Measurements from ENCODE around the gene TMEM239. TPM values are rescaled to one million over a fixed set of nuclear protein-coding genes. Genes with fewer than 3 reads are reported as not detected.

TMEM239 gene
- total RNA-seq, 1 donor from 2014 or later: not detected

DNA sequence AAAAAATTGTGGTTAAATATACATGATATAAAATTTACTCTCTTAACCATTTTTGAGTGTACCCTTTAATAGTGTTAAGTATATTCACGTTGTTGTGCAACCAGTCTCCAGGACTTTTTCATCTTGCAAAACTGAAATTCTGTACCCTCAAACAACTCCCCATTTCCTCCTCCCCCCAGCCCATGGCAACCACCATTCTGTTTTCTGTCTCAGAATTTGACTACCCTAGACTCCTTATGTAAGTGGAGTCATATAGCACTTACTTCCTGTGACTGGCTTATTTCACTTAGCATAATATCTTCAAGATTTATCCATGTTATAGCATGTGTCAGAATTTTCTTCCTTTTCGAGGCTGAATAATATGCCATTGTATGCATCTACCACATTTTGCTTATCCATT, 29.4 kb downstream of the TMEM239 start:
- no peak for DNase-seq (ENCODE audit: low read depth)

DNA sequence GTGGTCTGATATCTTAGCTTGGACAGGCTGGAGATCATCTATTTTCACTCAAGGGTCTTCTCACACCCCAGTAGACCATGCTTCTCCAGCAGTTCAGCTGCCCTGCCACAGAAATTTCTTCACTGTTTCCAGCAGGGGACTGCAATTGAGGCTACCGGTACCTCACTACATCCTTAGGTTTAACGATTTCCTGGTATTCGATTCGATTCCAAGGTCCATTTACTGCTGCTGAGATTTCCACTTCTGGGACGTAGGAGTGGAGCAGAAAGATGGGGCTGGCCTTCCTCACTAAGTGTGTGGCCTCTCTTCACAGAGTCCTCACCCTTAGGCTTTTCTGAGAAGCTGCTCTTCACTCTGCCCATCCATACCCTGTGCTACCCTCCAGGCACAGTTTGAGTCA, 30.5 kb downstream of the TMEM239 start:
- no peak overlapping the region for H3K27ac Mint-ChIP-seq (ENCODE audit: unreplicated experiment)

More for the DNA sequence above, 29.4 kb downstream of the TMEM239 start:
- Histone ChIP-seq H2AFZ (ENCODE audit: low read depth, low read length) (no peak overlapping the region), H3K27ac (ENCODE audit: low read depth, low read length) (no peak overlapping the region), H3K4me2 (ENCODE audit: low read length) (no peak overlapping the region), H3K36me3 (ENCODE audit: insufficient read depth, low read length) (no peaks in the 10 kb centered on the region), H3K4me3 (ENCODE audit: insufficient read depth, low read depth, low read length) (no peak overlapping the region), H3K4me1 (ENCODE audit: insufficient read depth, low read length) (no peaks in the 10 kb centered on the region), H3K9me3 (ENCODE audit: insufficient read depth, low read depth, low read length) (no peaks in the 10 kb centered on the region), H4K20me1 (ENCODE audit: insufficient read depth, low read length) (peaks cover 10% of the 10 kb centered on the region), H3K9ac (ENCODE audit: low read length) (no peak overlapping the region), H3K27me3 (ENCODE audit: insufficient read depth, low read length) (no peaks in the 10 kb centered on the region), H3K79me2 (ENCODE audit: insufficient read depth, low read length) (peaks cover 7% of the 10 kb centered on the region)
- FAIRE-seq: no peak
- Mint-ChIP-seq H3K27ac (ENCODE audit: unreplicated experiment) (no peak overlapping the region), H3K27me3 (ENCODE audit: low read depth, unreplicated experiment) (no peaks in the 10 kb centered on the region), H3K4me1 (ENCODE audit: low read depth, unreplicated experiment) (no peaks in the 10 kb centered on the region), H3K36me3 (ENCODE audit: low read depth, unreplicated experiment) (no peaks in the 10 kb centered on the region), H3K9me3 (ENCODE audit: unreplicated experiment) (no peaks in the 10 kb centered on the region), H3K4me3 (ENCODE audit: unreplicated experiment) (no peak overlapping the region)
- TF ChIP-seq EZH2 (IDR thresholded peaks at IDR 0.05; ENCODE audit: insufficient read depth, low read length): no peak
- TF ChIP-seq, protein P1, sequence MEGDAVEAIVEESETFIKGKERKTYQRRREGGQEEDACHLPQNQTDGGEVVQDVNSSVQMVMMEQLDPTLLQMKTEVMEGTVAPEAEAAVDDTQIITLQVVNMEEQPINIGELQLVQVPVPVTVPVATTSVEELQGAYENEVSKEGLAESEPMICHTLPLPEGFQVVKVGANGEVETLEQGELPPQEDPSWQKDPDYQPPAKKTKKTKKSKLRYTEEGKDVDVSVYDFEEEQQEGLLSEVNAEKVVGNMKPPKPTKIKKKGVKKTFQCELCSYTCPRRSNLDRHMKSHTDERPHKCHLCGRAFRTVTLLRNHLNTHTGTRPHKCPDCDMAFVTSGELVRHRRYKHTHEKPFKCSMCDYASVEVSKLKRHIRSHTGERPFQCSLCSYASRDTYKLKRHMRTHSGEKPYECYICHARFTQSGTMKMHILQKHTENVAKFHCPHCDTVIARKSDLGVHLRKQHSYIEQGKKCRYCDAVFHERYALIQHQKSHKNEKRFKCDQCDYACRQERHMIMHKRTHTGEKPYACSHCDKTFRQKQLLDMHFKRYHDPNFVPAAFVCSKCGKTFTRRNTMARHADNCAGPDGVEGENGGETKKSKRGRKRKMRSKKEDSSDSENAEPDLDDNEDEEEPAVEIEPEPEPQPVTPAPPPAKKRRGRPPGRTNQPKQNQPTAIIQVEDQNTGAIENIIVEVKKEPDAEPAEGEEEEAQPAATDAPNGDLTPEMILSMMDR (IDR thresholded peaks at IDR 0.05; ENCODE audit: insufficient read depth, low read depth, low read length): no peak

DNA sequence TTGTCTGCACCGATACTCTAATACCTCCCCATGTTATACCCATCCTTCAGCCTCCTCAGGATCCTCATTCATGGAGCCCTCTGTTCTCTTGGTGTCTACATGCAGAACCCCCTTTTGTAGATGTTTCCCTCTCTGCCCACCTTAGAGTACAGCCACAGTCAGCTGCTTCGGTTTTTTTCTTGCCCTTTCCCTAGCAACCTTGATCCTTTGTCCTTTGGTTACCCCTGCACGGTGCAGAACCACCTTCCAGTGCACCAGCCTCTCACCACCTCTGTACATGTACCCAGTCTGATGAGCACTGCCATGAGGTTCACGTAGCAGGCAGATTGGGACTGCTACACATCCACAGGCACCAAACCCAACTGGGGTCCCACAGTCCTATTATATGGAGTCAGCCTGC, 31.6 kb downstream of the TMEM239 start:
- Mint-ChIP-seq H3K4me3 (ENCODE audit: unreplicated experiment) (no peak overlapping the region), H3K9me3 (ENCODE audit: unreplicated experiment) (no peaks in the 10 kb centered on the region), H3K36me3 (ENCODE audit: low read depth, unreplicated experiment) (peaks cover 2% of the 10 kb centered on the region), H3K27me3 (ENCODE audit: low read depth, unreplicated experiment) (no peaks in the 10 kb centered on the region), H3K27ac (ENCODE audit: unreplicated experiment) (no peak overlapping the region), H3K4me1 (ENCODE audit: low read depth, unreplicated experiment) (peaks cover 2% of the 10 kb centered on the region)
- no peaks in the 10 kb centered on the region for H3K9me3 ChIP-seq (ENCODE audit: insufficient read depth, low read depth, low read length)
- H3K27me3 ChIP-seq (ENCODE audit: insufficient read depth, low read length): no peaks in the 10 kb centered on the region
- H3K36me3 ChIP-seq (ENCODE audit: insufficient read depth, low read length): no peaks in the 10 kb centered on the region
- FAIRE-seq (no peak), DNase-seq (ENCODE audit: low read depth) (no peak)
- H3K27ac ChIP-seq (ENCODE audit: low read depth, low read length): no peak overlapping the region
- H3K79me2 ChIP-seq (ENCODE audit: insufficient read depth, low read length): no peaks in the 10 kb centered on the region
- H3K4me2 ChIP-seq (ENCODE audit: low read length): no peak overlapping the region
- peaks cover 13% of the 10 kb centered on the region for H4K20me1 ChIP-seq (ENCODE audit: insufficient read depth, low read length)
- H3K4me3 ChIP-seq (ENCODE audit: insufficient read depth, low read depth, low read length): no peak overlapping the region
- no peak overlapping the region for H3K9ac ChIP-seq (ENCODE audit: low read length)
- no peak overlapping the region for H2AFZ ChIP-seq (ENCODE audit: low read depth, low read length)
- TF ChIP-seq, protein P1 (IDR thresholded peaks at IDR 0.05; ENCODE audit: insufficient read depth, low read depth, low read length): no peak
- no peak for TF ChIP-seq EZH2 (IDR thresholded peaks at IDR 0.05; ENCODE audit: insufficient read depth, low read length)
- no peaks in the 10 kb centered on the region for H3K4me1 ChIP-seq (ENCODE audit: insufficient read depth, low read length)

More for the DNA sequence above, 30.5 kb downstream of the TMEM239 start:
- no peaks in the 10 kb centered on the region for H3K27me3 ChIP-seq (ENCODE audit: insufficient read depth, low read length)
- no peaks in the 10 kb centered on the region for H3K9me3 ChIP-seq (ENCODE audit: insufficient read depth, low read depth, low read length)
- TF ChIP-seq EZH2 (IDR thresholded peaks at IDR 0.05; ENCODE audit: insufficient read depth, low read length): no peak
- TF ChIP-seq, protein P1 (IDR thresholded peaks at IDR 0.05; ENCODE audit: insufficient read depth, low read depth, low read length): no peak
- Mint-ChIP-seq H3K9me3 (ENCODE audit: unreplicated experiment) (no peaks in the 10 kb centered on the region), H3K4me1 (ENCODE audit: low read depth, unreplicated experiment) (no peaks in the 10 kb centered on the region), H3K27me3 (ENCODE audit: low read depth, unreplicated experiment) (no peaks in the 10 kb centered on the region), H3K4me3 (ENCODE audit: unreplicated experiment) (no peak overlapping the region), H3K36me3 (ENCODE audit: low read depth, unreplicated experiment) (no peaks in the 10 kb centered on the region)
- H4K20me1 ChIP-seq (ENCODE audit: insufficient read depth, low read length): peaks cover 10% of the 10 kb centered on the region
- peaks cover 4% of the 10 kb centered on the region for H3K79me2 ChIP-seq (ENCODE audit: insufficient read depth, low read length)
- H3K9ac ChIP-seq (ENCODE audit: low read length): no peak overlapping the region
- no peak overlapping the region for H3K4me3 ChIP-seq (ENCODE audit: insufficient read depth, low read depth, low read length)
- FAIRE-seq: no peak
- DNase-seq (ENCODE audit: low read depth): no peak
- no peak overlapping the region for H3K27ac ChIP-seq (ENCODE audit: low read depth, low read length)
- H2AFZ ChIP-seq (ENCODE audit: low read depth, low read length): no peak overlapping the region
- H3K4me1 ChIP-seq (ENCODE audit: insufficient read depth, low read length): no peaks in the 10 kb centered on the region
- H3K36me3 ChIP-seq (ENCODE audit: insufficient read depth, low read length): no peaks in the 10 kb centered on the region
- no peak overlapping the region for H3K4me2 ChIP-seq (ENCODE audit: low read length)

Data from astrocyte (in vitro differentiated cells and primary cell).